ENCODE results near the gene CHRDL1.
"Not testable (repeated sequence)": the region's sequence is repeated elsewhere in the genome, so short reads cannot be mapped to it uniquely, and the experiment has no call there.

CHRDL1 gene

DNA sequence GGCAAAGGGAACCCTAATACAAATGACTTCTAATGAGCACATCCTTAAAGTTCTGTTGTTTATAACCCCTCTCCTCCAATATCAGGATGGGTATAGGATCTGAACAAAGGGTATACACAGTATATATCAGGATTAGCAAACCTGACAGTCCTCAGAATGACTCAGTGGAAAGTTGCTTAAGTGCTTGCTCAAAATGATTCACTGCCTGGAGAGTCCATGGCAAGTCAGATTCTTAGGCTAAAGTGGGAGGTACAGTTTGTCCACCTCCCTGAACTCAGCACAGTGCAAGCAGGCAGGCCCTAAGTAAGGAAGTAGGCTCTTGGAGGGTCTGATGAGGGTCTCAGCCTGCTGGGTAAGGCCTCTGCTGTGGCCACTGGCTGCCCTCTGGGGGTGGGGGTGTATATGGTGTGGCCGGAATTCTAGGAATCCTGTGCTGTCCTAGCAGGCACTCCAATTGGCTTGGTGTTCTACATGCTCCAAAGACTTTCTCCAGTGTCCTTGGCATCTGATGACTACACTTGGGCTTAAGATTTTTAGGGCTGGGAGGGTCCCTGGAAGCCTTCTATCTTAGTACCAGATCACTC lies 54.3 kb downstream of the CHRDL1 start:
- DNase-seq = no peak

DNA sequence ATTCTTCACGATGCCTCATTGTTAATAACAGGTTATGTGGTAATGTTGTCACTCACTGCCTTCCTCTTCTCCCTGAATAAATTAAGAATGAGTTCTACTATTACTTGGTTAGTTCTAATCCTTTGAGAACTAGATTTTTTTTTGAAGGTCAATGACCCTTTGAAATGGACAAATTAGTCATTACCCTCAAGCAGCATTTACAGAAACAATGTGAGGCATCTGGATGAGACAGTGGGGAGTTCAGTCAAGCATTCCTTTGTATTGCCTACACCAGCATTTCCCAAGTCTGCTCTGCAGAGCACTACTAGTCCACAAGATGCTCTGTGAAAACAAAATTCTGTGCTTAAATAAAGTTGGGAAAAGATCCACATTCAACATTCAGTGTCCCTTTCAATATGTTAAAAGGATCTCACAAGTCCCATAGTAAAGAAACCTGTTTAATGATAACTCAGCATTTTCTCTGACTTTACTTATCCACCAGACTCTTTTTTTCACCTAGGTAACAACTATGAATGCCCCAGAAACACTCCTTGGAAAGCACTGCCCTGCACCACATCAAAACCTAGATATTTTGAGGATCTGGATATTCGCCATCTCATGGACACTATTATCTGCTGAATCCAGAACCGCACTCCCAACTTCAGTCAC lies 60.6 kb downstream of the CHRDL1 start:
- DNase-seq = no peak

DNA sequence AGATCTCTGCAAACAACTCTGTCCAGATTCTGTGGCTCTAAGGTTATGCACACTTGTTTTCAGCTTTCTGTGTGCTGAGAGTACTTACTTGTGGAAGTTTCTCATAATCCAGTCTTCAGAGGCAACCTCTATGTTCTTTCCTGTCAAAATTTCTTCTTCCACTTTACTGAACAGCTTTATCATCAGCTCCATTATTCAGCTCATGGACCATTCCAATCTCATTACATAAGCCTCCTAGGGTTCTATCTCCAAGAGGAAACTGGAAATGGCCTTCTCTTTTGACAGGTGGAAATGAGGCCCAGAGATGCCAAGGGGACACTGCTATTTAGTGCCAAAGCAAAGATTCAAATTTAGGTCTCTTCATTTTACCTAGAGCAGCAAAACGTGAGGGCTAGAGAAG lies 61.3 kb downstream of the CHRDL1 start:
- no peak for DNase-seq

DNA sequence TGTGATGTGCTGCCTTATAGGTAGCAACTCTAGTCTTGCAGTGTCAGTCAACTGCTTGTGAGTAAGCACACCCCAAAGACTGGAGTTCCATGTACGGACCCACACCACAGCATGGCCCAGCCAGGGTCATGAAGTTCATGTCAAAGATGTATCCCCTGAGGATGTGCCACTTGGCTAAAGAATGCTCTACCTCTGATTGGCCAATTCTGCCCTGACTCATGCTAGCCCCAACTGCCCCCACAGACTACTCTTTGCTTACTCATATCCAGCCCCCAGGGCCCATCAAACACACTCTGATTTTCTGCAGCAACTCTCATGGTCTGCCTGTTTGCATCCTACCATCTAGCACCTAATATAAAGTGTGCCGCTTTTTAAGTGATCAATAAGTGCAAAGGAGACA lies 62.5 kb downstream of the CHRDL1 start:
- DNase-seq = no peak

DNA sequence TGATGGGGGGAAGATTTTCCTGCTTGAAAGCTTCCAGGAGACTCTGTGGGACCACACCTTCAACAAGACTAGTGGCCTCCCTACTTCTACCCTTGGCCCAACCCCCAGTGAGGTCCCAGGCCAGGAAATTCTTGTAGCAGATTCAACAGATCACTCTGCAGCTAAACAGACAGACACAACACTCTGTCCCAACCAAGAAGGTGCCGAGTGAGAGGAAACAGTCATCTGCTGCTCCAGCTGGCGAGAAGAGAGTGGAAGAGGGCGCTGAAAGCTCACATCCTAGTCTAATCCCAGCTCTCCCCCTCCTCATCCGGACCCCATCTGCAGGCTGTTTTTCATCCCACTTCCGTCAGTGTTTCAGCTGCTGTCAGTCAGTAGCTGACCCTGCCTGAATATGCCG lies 63.4 kb downstream of the CHRDL1 start:
- no peak for DNase-seq

DNA sequence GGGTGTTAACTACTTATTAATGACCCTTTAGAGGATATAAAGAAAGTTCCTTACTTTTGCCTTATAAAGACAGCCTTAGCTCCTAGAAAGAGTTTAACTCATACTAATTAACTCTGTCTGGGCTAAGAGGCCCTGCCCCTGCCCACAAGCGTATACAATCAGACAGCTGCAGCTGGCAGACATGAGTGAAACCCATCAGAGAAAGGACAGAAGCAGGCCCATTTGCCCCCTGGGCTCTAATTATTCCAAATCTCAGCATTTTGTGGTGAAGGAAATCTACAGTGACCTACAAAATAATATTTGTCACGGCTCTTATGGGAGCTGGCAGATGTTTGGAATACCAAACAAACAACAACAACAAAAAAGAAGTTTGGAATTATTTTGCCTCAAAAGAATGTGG lies 71.8 kb downstream of the CHRDL1 start:
- no peak for DNase-seq

DNA sequence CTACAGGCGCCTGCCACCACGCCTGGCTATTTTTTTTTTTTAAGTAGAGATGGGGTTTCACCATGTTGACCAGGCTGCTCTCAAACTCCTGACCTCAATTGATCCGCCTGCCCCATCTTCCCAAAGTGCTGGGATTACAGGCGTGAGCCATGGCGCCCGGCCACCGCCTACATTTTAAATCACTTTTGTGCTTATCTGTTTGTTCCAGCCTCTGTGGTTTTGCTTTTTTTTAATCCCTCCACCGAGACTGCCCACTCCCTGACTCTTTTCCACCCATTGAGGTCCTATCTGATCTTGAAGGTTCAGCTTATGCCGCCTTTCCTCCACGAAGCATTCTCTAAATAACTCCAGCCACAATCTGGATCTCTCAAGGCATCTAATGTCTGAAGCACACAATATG lies 73.5 kb downstream of the CHRDL1 start:
- no peak for DNase-seq

DNA sequence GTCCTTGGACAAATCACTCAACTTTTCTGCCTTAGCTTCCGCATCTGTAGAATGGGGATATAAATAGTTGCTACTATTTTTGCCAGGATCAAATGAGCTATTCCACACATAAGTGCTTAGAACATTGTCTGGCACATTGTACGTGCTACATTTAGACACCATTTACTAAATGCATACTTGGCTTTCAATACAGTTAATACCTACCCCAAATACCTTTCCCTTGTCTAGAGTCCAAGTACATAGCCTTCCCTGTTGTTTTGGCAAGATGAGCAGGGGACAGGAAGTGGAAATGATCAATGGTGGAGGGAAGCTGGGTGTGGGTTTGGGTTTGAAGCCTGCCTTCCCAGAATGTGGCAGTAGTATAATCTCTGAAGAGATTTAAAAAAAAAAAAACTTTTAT lies 82.0 kb downstream of the CHRDL1 start:
- no peak for DNase-seq

DNA sequence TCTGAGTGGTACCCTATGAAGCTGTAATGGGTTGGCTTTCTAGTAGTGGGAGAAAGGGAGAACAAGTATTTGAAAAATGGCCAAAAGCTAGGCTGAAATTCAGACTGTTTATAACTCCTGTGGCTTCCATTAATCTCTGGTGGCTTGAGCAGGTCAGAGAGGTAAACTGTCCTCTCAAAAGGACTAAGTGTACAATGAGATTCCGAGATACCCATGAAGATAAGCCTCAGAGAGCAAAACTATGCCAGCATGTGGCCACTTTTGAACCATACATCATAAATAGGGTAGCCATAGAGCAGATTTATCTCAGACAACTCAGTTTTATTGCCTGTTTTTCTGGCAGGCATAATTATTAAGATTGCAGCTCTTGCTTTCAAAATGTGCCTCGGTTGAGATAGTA lies 89.2 kb downstream of the CHRDL1 start:
- no peak for DNase-seq

DNA sequence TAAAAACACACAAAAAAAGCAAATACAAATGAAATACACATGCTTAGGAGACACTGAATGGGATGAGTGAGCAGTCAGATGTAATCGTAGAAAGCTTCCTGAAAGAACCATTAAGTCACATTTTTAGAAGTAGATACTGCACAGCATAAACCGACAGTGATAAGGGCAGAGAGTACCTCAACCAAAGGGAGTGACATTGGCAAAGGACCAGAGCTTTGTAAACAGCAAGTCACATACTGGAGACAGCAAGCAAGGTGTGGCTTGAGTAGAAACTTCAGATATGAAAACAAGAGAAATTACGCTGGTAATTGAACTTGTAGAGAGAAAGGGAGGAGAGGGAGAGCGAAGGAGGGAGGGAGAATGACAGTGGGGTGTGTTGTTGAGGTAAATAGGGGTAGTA lies 92.0 kb downstream of the CHRDL1 start:
- DNase-seq = no peak

DNA sequence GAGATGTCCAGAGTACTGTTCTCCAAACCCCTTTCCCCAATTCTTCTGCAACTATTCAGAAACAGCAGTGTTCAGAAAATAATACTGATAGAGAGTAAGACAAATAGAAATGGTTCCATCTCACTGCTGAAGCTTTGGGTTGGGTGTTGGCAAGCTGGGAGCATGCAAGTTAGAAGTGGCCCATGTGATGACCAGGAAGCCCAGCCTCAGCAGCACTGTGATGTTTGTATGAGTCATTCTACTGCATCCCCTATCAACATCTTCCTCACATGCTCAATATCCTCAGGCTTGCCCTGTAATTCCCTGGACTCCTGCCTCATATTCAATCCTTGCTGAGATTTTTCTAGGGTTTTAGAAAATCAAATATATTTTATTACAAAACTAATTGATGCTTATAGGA lies 96.5 kb downstream of the CHRDL1 start:
- no peak for DNase-seq

DNA sequence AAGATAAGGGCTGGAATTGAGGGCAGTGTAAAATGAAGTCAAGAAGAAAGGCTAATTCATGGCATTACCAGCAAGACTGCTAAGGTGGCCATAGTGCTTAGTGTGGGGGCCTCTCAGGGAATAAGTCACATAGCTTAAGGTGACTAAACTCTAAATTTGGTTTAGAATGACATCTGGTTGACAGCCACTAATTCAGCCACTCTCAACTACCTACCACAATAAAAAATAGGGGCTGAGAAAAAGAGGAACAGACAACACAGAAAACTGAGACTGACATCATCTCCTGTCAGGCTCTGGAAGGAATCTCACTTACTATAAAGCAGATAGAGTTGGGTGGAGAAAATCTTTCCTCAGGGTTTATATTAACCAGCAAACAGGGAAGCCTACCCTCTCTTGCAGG lies 96.9 kb downstream of the CHRDL1 start:
- DNase-seq = no peak

DNA sequence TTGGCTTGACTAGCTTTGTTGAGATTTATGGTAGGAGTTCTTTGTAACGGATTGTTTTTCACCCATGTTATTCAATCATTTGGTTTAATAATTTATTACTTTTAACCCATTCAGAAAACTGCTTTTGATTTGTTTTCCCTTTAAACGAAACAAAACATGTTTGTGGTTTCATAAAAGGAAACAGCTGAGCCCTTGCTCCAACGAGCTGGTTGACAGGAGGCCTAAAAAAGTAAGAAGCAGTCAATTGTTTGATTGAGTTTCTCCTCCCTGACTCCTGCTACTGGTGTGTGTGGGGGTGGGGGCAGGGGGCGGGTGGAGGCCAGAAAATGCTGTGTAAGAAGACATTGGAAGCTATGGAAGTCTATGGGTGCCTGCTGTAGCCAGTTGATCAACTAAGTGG lies 102.8 kb downstream of the CHRDL1 start:
- no peak for DNase-seq

DNA sequence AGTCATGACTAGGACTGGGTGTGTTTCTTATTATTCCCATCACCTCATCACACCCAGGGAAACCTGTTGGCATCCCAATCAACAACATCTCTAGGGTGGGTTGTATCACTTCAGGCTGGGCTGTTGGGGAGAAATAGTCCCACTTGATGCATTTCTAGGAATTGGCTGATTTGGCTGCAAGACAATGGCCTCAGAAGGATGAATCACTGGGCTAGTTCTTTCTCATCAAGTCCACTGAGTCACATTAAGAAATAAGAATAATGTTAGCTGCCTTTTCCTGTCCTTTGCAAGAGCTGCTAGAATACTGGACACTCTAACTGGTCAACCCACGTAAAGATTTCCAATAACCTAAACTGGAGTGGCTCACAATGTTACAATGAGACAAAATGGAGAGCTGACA lies 104.2 kb downstream of the CHRDL1 start:
- DNase-seq = no peak

DNA sequence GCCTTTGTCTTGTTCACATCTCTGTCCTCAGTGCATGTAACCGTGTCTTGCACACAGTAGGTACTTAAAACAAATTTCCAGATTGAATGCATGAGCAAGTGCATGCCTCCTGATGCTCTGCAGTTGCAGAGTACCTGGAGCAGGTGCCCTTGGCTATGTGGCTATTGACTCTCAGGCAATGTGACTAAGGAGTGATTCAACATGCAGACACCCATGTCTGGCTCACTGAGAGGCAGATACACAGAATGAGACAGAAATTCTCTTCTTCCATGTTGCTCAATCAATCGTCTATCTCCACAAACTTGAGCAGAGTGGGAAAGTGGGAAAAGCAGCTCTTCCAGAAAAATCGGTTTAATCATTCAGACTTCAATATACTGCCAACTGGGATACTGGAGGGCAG lies 111.0 kb downstream of the CHRDL1 start:
- DNase-seq = no peak

DNA sequence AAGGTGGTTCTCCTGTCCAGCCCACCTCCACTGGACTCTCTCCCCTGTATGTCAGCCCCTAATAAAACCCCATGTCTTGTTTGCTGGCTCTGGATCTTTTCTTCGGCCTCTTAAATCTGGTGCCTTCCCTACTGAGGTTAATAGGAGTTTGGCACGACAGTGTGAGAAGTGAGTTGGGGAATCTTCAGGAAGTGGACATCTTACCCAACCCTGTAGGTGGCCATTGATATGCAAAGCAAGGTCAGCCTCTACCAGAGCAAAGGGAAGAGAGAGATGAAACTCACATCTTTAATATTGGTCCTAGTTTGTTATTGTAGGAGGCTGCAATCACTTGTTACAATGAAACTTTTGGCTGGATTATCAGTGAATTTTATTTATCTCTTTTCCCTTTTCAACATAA lies 111.7 kb downstream of the CHRDL1 start:
- no peak for DNase-seq

DNA sequence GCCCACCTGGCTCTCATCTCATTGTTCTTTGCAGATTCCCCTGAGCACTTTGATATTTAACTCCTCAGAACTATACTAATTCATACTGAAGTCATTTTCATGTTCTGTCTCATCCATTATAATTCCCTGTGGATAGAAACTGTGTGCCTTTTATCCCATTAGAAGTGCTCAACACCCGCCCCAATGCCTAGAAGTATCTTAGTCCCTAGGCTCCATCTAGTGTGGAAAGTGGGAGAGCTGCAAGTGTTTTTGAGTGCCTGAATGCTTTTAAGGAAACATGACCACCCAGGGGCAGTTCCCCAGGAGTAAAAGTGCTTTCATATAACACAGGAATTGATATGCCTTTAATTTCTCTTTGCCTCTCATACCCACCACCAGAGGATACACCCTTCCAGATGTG lies 117.0 kb downstream of the CHRDL1 start:
- DNase-seq = no peak

DNA sequence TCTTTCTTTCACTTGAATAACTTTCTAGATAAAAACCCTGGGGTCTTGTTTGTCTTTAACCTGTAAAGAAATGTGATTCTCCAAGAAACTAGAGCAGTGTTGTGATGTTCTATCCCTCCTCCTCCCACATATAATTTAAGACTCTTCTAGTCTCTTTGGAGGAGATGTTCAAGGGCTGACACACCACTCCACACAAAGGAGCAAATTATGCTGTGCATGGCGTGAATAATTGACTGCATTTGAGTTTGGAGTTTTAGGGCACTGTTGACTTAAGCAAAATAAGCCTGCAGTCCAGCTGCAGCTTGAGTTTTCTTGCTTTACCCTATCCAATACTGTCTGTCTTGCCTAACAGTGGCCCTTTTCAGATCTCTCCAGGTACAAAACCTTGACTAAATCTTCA lies 119.7 kb downstream of the CHRDL1 start:
- no peak for DNase-seq

DNA sequence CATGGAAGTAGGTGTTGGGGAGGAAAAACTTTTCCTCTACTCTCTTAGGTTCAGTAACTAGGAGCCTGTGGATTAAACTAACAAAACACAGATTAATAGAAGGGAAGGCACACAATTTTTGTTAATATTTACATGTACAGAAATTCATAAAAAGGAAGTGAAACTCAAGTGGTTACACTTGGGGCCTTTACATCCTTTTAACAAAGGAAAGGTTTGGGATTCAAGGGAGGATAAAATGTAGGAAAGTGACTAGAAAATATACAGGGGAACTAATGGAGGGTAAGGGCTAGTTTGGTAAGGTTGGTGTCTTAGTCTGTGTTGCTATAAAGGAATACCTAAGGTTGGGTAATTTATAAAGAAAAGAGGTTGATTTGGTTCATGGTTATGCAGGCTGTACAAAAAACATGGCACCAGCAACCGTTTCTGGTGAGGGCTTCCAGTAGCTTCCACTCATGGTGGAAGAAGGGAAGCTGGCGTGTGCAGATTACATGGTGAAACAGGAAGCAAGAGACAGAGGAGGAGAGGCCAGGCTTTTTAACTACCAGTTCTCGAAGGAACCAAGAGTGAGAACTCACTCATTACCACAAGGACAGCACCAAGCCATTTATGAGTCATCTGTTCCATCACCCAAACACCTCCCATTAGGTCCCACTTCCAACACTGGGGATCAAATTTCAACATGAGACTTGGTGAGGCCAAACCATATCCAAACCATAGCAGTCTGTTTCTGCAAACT lies 124.4 kb downstream of the CHRDL1 start:
- DNase-seq = no peak

DNA sequence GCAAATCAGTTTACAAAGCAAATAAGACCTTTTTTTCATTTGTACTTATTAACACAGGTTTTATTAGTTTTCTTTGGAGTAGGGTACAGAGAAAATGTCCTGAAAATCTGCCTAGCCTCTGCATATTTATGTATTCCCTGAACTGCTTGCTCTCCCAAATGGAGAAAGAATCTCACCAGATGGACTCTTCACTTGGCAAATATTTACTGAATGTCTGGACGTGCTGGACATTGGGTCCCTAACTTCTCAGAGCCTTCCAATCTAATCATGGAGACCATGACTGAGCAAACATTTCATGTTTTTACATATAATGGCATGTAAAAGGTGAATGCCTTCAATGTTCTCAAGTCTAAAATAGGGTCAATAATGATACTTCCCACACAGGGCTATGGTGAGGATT lies 126.0 kb downstream of the CHRDL1 start:
- DNase-seq = no peak

DNA sequence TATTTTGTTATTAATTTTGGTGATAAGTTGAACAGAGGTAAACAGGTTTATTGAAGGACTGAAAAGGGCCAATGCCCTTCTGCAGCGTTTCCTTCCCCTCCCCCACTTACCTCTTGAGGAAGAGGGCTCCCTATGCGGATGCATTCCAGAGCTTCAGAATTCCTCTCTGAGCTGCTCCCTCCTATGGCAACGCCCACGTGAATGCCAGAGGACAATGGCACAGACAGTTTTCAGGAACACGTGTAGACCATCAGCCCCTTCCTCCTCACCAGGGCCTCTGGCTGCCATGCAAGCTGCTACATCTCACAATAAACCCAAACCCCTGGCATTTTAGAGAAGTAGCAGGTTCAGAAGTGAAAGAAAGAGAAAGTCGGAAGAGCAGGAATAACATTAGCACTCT lies 127.9 kb downstream of the CHRDL1 start:
- DNase-seq = no peak

DNA sequence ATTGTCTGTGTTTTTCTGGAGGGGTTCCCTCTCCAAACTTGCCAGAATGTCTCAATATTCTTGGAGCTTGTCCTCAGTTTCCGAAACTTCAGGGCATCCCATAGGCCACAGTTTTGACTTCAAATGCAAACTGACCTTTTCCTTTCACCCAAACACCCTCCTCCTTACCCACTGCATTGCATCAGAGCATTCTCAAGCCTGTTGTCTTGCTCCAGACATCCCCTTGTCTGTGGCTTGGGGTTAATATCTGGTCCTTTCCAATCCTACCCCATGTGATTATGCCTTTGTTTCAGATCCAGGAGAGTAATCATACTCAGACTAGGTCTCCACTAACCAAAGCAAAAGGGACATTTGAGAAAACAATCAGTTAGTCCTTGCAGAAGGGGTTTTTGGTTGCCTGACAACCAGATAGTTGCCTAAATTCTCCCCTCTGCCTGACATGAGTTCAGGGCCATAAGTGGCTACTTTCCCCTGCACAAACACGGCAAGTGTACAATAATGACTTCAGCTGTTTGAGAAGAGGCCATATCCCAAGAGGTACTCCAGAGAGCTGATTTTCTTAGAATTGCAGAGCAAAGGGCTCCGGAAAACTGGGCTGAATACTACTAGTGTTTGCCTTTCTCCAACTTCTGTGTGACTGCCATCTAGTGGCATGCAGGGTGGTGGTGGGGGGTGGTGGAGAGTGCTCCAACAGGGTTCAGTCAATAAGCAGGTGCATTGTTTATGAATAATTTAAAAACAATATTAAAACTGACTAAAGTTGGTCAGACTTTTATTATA lies 130.2 kb downstream of the CHRDL1 start:
- DNase-seq = peak; percentile 36

DNA sequence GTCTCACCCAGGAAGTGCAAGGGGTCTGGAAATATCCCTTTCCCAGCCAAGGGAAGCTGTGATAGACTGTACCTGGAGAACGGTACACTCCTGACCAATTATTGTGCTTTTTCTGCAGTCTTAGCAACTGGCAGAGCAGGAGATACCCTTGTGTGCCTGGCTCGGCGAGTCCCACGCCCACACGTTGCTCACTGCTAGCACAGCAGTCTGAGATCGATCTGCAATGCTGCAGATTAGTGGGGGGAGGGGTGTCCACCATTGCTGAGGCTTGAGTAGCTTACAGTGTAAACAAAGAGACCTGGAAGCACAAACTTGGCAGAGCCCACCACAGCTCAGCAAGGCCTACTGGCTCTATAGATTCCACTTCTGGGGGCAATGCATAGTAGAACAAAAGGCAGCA lies 138.5 kb downstream of the CHRDL1 start:
- no peak for DNase-seq

DNA sequence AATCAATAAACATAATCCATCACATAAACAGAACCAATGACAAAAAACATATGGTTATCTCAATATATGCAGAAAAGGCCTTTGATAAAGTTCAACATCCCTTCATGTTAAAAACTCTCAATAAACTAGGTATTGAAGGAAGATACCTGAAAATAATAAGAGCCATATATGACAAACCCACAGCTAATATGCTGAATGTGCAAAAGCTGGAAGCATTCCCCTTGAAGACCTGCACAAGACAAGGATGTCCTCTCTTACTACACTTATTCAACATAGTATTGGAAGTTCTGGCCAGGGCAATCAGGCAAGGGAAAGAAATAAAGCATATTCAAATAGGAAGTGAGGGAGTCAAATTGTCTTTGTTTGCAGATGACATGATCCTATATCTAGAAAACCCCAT lies 141.3 kb downstream of the CHRDL1 start:
- not testable (repeated sequence) for DNase-seq
